Mononuclear cell (primary cell): Measurements from ENCODE around the gene ROBO4. TPM values are rescaled to one million over a fixed set of nuclear protein-coding genes. Genes with fewer than 3 reads are reported as not detected.

Experiments used
- H3K27me3 ChIP-seq: 2 replicates; pipeline ENCODE4 v1.6.0; 2011; ENCODE audit warnings: low read length, control low read depth; ENCODE audit not compliant: insufficient read depth
- H3K4me1 ChIP-seq: 2 replicates; pipeline ENCODE4 v1.5.1; 2011; ENCODE audit warnings: mild to moderate bottlenecking, low read length, control low read depth; ENCODE audit not compliant: insufficient read depth
- H3K4me3 ChIP-seq: 2 replicates; pipeline ENCODE4 v1.5.1; 2011; ENCODE audit warnings: mild to moderate bottlenecking, low read length, moderate library complexity
- H3K9me3 ChIP-seq: 2 replicates; pipeline ENCODE4 v1.5.1; 2011; ENCODE audit warnings: low read depth, mild to moderate bottlenecking, control low read depth, low read length
- total RNA-seq: library from RNA; depleted of rRNA; stranded (reverse); fragments of >200 nt; gene quantifications from one replicate; pipeline ENCODE4 v1.2.3, GENCODE V29; 2012

Gene ROBO4
- total RNA-seq: 0.31 TPM

- H3K27me3 ChIP-seq: peaks cover 4% of the 10 kb centered on the region
- no peaks in the 10 kb centered on the region for H3K9me3 ChIP-seq
- H3K4me3 ChIP-seq: no peak within 1 kb of the TSS
- no peaks in the 10 kb centered on the region for H3K4me1 ChIP-seq
These were observed at the start of gene ROBO4 for GRCh38 chr11:124897674-124898262. Gene ROBO4 (minus strand): TSS chr11:124897865. CDS start chr11:124897795, 70 bp downstream.

GRCh38 chr11:124946735-124947141, 49.1 kb upstream of the ROBO4 start:
- Histone ChIP-seq H3K4me3 (no peak overlapping the region), H3K9me3 (no peaks in the 10 kb centered on the region), H3K27me3 (no peaks in the 10 kb centered on the region), H3K4me1 (peaks cover 18% of the 10 kb centered on the region)

- H3K27me3 ChIP-seq: no peaks in the 10 kb centered on the region
- peaks cover 11% of the 10 kb centered on the region for H3K4me1 ChIP-seq
- H3K9me3 ChIP-seq: no peaks in the 10 kb centered on the region
- no peak overlapping the region for H3K4me3 ChIP-seq
These were observed 48.2 kb upstream of the ROBO4 start for GRCh38 chr11:124945826-124946225.

GRCh38 chr11:124944565-124944964, 46.9 kb upstream of the ROBO4 start:
- Histone ChIP-seq H3K4me1 (no peaks in the 10 kb centered on the region), H3K27me3 (no peaks in the 10 kb centered on the region), H3K9me3 (no peaks in the 10 kb centered on the region), H3K4me3 (no peak overlapping the region)

- no peak overlapping the region for H3K4me3 ChIP-seq
These were observed 46.1 kb upstream of the ROBO4 start for GRCh38 chr11:124943741-124944140.

GRCh38 chr11:124943254-124943616, 45.6 kb upstream of the ROBO4 start:
- H3K4me1 ChIP-seq: no peaks in the 10 kb centered on the region
- H3K4me3 ChIP-seq: no peak overlapping the region
- H3K9me3 ChIP-seq: no peaks in the 10 kb centered on the region
- H3K27me3 ChIP-seq: no peaks in the 10 kb centered on the region

More at GRCh38 chr11:124943741-124944140, 46.1 kb upstream of the ROBO4 start:
- no peaks in the 10 kb centered on the region for H3K27me3 ChIP-seq
- no peaks in the 10 kb centered on the region for H3K4me1 ChIP-seq
- H3K9me3 ChIP-seq: no peaks in the 10 kb centered on the region

GRCh38 chr11:124942466-124943253, 45.0 kb upstream of the ROBO4 start:
- Histone ChIP-seq H3K9me3 (no peaks in the 10 kb centered on the region), H3K27me3 (no peaks in the 10 kb centered on the region), H3K4me3 (no peak overlapping the region), H3K4me1 (no peaks in the 10 kb centered on the region)

GRCh38 chr11:124941703-124942102, 44.0 kb upstream of the ROBO4 start:
- Histone ChIP-seq H3K4me1 (no peaks in the 10 kb centered on the region), H3K4me3 (no peak overlapping the region), H3K9me3 (no peaks in the 10 kb centered on the region), H3K27me3 (no peaks in the 10 kb centered on the region)

GRCh38 chr11:124938970-124939369, 41.3 kb upstream of the ROBO4 start:
- Histone ChIP-seq H3K4me3 (no peak overlapping the region), H3K4me1 (no peaks in the 10 kb centered on the region), H3K9me3 (no peaks in the 10 kb centered on the region), H3K27me3 (no peaks in the 10 kb centered on the region)

GRCh38 chr11:124938206-124938765, 40.6 kb upstream of the ROBO4 start:
- no peak overlapping the region for H3K4me3 ChIP-seq
- no peaks in the 10 kb centered on the region for H3K27me3 ChIP-seq
- H3K4me1 ChIP-seq: no peaks in the 10 kb centered on the region
- no peaks in the 10 kb centered on the region for H3K9me3 ChIP-seq

GRCh38 chr11:124937336-124937935, 39.8 kb upstream of the ROBO4 start:
- Histone ChIP-seq H3K9me3 (no peaks in the 10 kb centered on the region), H3K4me3 (no peak overlapping the region), H3K27me3 (no peaks in the 10 kb centered on the region), H3K4me1 (no peaks in the 10 kb centered on the region)

- H3K4me1 ChIP-seq: no peaks in the 10 kb centered on the region
- H3K4me3 ChIP-seq: no peak within 1 kb of the TSS
- H3K9me3 ChIP-seq: no peaks in the 10 kb centered on the region
- H3K27me3 ChIP-seq: no peaks in the 10 kb centered on the region
These were observed 38.2 kb upstream of the ROBO4 start, which contains the start of gene HEPACAM for GRCh38 chr11:124935548-124936514. Gene HEPACAM (minus strand): TSS chr11:124936047. CDS start chr11:124936006, 41 bp downstream.

- Histone ChIP-seq H3K9me3 (no peaks in the 10 kb centered on the region), H3K27me3 (no peaks in the 10 kb centered on the region), H3K4me1 (no peaks in the 10 kb centered on the region), H3K4me3 (no peak overlapping the region)
These were observed 37.3 kb upstream of the ROBO4 start for GRCh38 chr11:124934862-124935547.

- Histone ChIP-seq H3K4me3 (no peak overlapping the region), H3K27me3 (no peaks in the 10 kb centered on the region), H3K9me3 (no peaks in the 10 kb centered on the region), H3K4me1 (no peaks in the 10 kb centered on the region)
These were observed 33.1 kb upstream of the ROBO4 start for GRCh38 chr11:124930799-124931198.
